NB4 (cell line): Measurements from ENCODE around the gene ZNF554.

Experiments used
- DNase-seq: peaks from one replicate; pipeline ENCODE4 v3.0.0; 2010; ENCODE audit warnings: low read depth
- H3K4me3 ChIP-seq: one replicate; pipeline ENCODE4 v1.5.1; 2011; ENCODE audit warnings: mild to moderate bottlenecking, low read depth, low read length, moderate library complexity
- MYC ChIP-seq: IDR thresholded peaks from 2 replicates; pipeline ENCODE4 v1.6.1; 2011; ENCODE audit warnings: low read depth, low read length
- POLR2A ChIP-seq: IDR thresholded peaks from 2 replicates; pipeline ENCODE4 v1.6.1; 2011; ENCODE audit warnings: mild to moderate bottlenecking; ENCODE audit not compliant: insufficient read length; ENCODE audit errors: extremely low read depth
- TF ChIP-seq, protein P1 (sequence below): IDR thresholded peaks from 2 replicates; pipeline ENCODE4 v1.6.1; 2011; ENCODE audit warnings: low read depth, low read length
- TF ChIP-seq, protein P2 (sequence below): IDR thresholded peaks from one replicate; pipeline ENCODE4 v1.5.1; 2012; ENCODE audit warnings: low read depth, low read length

The ZNF554 gene

DNA sequence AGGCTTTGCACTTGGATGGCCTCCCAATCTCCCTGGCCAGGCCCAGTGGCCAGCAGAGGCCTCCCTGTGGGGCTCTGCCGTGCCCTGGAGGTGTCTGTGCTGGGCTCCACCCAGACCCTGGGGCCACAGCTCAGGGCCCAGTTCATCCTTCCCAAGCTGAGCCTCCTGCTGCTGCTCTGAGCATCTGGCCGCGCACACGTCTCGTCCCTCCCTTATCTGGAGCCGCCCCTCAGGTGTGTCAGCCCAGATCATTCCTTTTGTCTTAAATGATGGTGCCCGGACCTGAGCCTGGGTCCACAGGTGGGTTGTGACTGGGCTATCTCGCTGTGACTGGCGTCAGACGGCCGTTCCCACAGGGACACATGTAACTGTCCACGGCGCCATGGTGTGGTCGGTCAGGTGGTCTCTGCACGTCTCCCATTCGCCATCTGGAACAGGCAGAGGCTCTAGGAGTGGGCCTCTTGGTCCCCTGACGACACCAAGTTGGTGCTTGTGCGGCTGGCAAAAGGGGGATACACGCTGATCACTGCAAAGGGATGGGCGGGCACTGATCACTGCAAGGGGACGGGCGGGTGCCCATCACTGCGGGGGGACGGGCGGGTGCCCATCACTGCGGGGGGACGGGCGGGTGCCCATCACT, 14.3 kb upstream of the ZNF554 start:
- no peak for TF ChIP-seq MYC
- TF ChIP-seq, protein P1, sequence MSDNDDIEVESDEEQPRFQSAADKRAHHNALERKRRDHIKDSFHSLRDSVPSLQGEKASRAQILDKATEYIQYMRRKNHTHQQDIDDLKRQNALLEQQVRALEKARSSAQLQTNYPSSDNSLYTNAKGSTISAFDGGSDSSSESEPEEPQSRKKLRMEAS = no peak
- H3K4me3 ChIP-seq = no peak overlapping the region
- no peak for DNase-seq

DNA sequence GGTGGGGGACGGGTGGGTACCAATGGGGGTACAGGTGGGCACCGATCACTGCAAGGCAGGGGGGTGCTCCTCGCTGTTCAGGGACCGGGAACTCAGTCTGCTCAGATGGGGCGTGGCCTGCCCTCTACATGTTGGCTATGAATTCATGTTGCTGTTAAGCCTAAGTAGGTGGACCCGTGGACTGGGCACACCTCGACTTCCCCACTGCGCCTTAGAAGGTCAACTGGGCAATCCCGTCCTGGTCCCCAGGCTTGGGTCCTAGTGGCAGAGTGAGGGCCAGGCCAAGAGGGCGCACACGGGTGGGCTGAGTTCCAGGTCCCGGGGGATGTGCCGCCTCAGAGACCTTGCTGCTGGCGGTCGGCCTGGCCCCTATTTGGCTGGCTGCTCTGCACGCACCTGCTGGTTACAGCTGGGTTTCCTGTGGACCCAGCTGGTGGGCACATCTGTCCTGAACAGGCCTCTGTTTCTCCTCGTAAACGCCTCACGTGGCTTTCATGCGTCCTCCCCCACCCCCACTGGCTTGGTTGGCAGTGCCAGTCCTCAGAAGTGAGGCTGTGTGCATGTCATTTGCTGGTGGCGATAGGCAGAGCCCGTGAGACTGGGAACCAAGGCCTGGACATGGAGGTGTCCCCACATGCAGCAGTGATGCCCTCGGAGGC, 13.5 kb upstream of the ZNF554 start:
- TF ChIP-seq, protein P1 = no peak
- no peak for TF ChIP-seq POLR2A
- TF ChIP-seq, protein P2, sequence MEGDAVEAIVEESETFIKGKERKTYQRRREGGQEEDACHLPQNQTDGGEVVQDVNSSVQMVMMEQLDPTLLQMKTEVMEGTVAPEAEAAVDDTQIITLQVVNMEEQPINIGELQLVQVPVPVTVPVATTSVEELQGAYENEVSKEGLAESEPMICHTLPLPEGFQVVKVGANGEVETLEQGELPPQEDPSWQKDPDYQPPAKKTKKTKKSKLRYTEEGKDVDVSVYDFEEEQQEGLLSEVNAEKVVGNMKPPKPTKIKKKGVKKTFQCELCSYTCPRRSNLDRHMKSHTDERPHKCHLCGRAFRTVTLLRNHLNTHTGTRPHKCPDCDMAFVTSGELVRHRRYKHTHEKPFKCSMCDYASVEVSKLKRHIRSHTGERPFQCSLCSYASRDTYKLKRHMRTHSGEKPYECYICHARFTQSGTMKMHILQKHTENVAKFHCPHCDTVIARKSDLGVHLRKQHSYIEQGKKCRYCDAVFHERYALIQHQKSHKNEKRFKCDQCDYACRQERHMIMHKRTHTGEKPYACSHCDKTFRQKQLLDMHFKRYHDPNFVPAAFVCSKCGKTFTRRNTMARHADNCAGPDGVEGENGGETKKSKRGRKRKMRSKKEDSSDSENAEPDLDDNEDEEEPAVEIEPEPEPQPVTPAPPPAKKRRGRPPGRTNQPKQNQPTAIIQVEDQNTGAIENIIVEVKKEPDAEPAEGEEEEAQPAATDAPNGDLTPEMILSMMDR = no peak
- no peak for DNase-seq
- H3K4me3 ChIP-seq = no peak overlapping the region

- no peak overlapping the region for H3K4me3 ChIP-seq
- no peak for DNase-seq
- no peak for TF ChIP-seq MYC
- TF ChIP-seq, protein P2 = no peak
- TF ChIP-seq, protein P1 = no peak
- TF ChIP-seq POLR2A = no peak
Measured at GRCh38 chr19:2806736-2807378, 12.8 kb upstream of the ZNF554 start.

GRCh38 chr19:2807379-2808128, 12.1 kb upstream of the ZNF554 start:
- H3K4me3 ChIP-seq = no peak overlapping the region
- no peak for DNase-seq
- TF ChIP-seq POLR2A (no peak), MYC (no peak)
- TF ChIP-seq, protein P1 = no peak
- TF ChIP-seq, protein P2 = no peak

DNA sequence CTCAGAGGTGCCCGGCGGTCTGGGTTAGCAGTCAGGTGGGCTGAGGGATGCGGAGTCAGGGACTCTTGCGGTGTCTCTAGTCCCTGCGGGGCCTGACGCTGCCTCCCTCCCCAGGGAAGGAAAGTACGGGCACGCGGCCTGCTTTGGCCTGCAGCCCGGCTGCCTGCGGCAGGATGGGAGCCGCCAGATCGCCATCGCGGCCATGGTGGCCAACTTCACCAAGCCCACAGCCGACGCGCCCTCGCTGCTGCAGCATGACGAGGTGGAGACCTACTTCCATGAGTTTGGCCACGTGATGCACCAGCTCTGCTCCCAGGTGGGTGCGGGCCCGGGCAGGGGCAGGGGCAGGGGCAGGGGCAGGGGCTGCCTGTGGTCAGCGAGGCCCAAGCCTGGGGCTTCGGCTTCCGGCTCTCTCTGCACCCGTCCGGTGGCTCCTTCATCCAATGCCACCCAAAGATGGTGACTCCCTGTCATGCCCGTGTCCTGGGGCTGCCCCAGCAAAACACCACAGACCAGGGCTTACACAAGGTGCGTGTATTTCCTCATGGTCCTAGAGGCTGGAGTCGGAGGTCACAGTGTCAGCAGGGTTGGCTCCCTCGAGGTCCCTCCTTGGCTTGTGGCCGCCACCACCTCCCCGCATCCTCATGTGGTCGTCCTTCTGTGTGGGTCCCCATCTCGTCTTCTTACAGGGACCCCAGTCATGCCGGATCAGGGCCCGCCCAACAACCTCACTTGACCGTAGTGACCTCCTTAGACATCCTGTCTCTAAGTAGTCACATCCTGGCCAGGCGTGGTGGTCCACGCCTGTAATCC, 11.3 kb upstream of the ZNF554 start:
- H3K4me3 ChIP-seq = no peak overlapping the region
- no peak for DNase-seq
- TF ChIP-seq, protein P1 = no peak
- TF ChIP-seq, protein P2 = no peak
- TF ChIP-seq MYC (no peak), POLR2A (no peak)
